Measurements from ENCODE around the gene SLC25A26. TPM values are rescaled to one million over a fixed set of nuclear protein-coding genes. Genes with fewer than 3 reads are reported as not detected.

Gene SLC25A26
- total and polyA plus RNA-seq, 2 experiments from 2014 or later = 19.8 to 25.7 TPM

GRCh38 chr3:66392966-66393332, 172.1 kb downstream of the SLC25A26 start:
- Histone ChIP-seq H4K20me1 (ENCODE audit: insufficient read depth, poor library complexity, severe bottlenecking) (no peaks in the 10 kb centered on the region), H3K27ac (no peak overlapping the region), H3K9me3 (ENCODE audit: low read depth) (no peaks in the 10 kb centered on the region), H3K4me2 (no peak overlapping the region), H3K79me2 (no peaks in the 10 kb centered on the region), H3K27me3 (no peaks in the 10 kb centered on the region), H3K36me3 (replicated peaks; ENCODE audit: insufficient read depth, low read depth) (no peaks in the 10 kb centered on the region), H3K9me2 (replicated peaks; ENCODE audit: insufficient read depth) (no peaks in the 10 kb centered on the region), H3K4me1 (ENCODE audit: insufficient read depth) (no peaks in the 10 kb centered on the region), H3K4me3 (no peak overlapping the region), H2AFZ (no peak overlapping the region)
- no peak for DNase-seq (ENCODE audit: low spot score)
- WGBS (ENCODE audit: low lambda C conversion rate, missing lambda C conversion rate) = 92% methylated on average over 2 of the region's 2 CpGs
- no peak for TF ChIP-seq EZH2phosphoT487 (IDR thresholded peaks at IDR 0.05; ENCODE audit: low read depth, severe bottlenecking, unreplicated experiment)
- no peak for TF ChIP-seq CTCF (IDR thresholded peaks at IDR 0.05; ENCODE audit: poor library complexity)
- no peak for TF ChIP-seq EZH2 (IDR thresholded peaks at IDR 0.05; ENCODE audit: borderline replicate concordance)

GRCh38 chr3:66393333-66394005, 172.7 kb downstream of the SLC25A26 start:
- 77% methylated on average over 13 of the region's 13 CpGs for WGBS (ENCODE audit: low lambda C conversion rate, missing lambda C conversion rate)
- H3K27ac ChIP-seq = no peak overlapping the region
- H2AFZ ChIP-seq = no peak overlapping the region
- H3K4me3 ChIP-seq = no peak overlapping the region
- no peaks in the 10 kb centered on the region for H3K4me1 ChIP-seq (ENCODE audit: insufficient read depth)
- H3K9me2 ChIP-seq (replicated peaks; ENCODE audit: insufficient read depth) = no peaks in the 10 kb centered on the region
- TF ChIP-seq EZH2phosphoT487 (IDR thresholded peaks at IDR 0.05; ENCODE audit: low read depth, severe bottlenecking, unreplicated experiment) = no peak
- no peak for TF ChIP-seq EZH2 (IDR thresholded peaks at IDR 0.05; ENCODE audit: borderline replicate concordance)
- no peak for TF ChIP-seq CTCF (IDR thresholded peaks at IDR 0.05; ENCODE audit: poor library complexity)
- no peak for DNase-seq (ENCODE audit: low spot score)
- no peaks in the 10 kb centered on the region for H3K27me3 ChIP-seq
- H3K4me2 ChIP-seq = no peak overlapping the region
- no peaks in the 10 kb centered on the region for H3K79me2 ChIP-seq
- no peaks in the 10 kb centered on the region for H3K36me3 ChIP-seq (replicated peaks; ENCODE audit: insufficient read depth, low read depth)
- no peaks in the 10 kb centered on the region for H3K9me3 ChIP-seq (ENCODE audit: low read depth)
- H4K20me1 ChIP-seq (ENCODE audit: insufficient read depth, poor library complexity, severe bottlenecking) = no peaks in the 10 kb centered on the region

- Histone ChIP-seq H3K79me2 (no peaks in the 10 kb centered on the region), H3K4me2 (no peak overlapping the region), H3K27ac (no peak overlapping the region)
These were observed 173.4 kb downstream of the SLC25A26 start for GRCh38 chr3:66394019-66394752.

More at GRCh38 chr3:66394019-66394752, 173.4 kb downstream of the SLC25A26 start:
- no peak overlapping the region for H3K4me3 ChIP-seq
- no peaks in the 10 kb centered on the region for H3K27me3 ChIP-seq
- TF ChIP-seq EZH2phosphoT487 (IDR thresholded peaks at IDR 0.05; ENCODE audit: low read depth, severe bottlenecking, unreplicated experiment) = no peak
- TF ChIP-seq EZH2 (IDR thresholded peaks at IDR 0.05; ENCODE audit: borderline replicate concordance) = no peak
- TF ChIP-seq CTCF (IDR thresholded peaks at IDR 0.05; ENCODE audit: poor library complexity) = no peak
- no peaks in the 10 kb centered on the region for H3K36me3 ChIP-seq (replicated peaks; ENCODE audit: insufficient read depth, low read depth)
- no peaks in the 10 kb centered on the region for H4K20me1 ChIP-seq (ENCODE audit: insufficient read depth, poor library complexity, severe bottlenecking)
- no peaks in the 10 kb centered on the region for H3K4me1 ChIP-seq (ENCODE audit: insufficient read depth)
- no peaks in the 10 kb centered on the region for H3K9me3 ChIP-seq (ENCODE audit: low read depth)
- WGBS (ENCODE audit: low lambda C conversion rate, missing lambda C conversion rate) = 81% methylated on average over 12 of the region's 12 CpGs
- no peak for DNase-seq (ENCODE audit: low spot score)
- no peaks in the 10 kb centered on the region for H3K9me2 ChIP-seq (replicated peaks; ENCODE audit: insufficient read depth)
- H2AFZ ChIP-seq = no peak overlapping the region

Measured in hepatocyte (in vitro differentiated cells).